ENCODE data around the gene LHB. TPM values are rescaled to one million over a fixed set of nuclear protein-coding genes. Genes with fewer than 3 reads are reported as not detected.

LHB gene
- polyA plus RNA-seq (2012; ENCODE audit: insufficient read depth, insufficient read length, low read depth), result 3.1 TPM

DNA sequence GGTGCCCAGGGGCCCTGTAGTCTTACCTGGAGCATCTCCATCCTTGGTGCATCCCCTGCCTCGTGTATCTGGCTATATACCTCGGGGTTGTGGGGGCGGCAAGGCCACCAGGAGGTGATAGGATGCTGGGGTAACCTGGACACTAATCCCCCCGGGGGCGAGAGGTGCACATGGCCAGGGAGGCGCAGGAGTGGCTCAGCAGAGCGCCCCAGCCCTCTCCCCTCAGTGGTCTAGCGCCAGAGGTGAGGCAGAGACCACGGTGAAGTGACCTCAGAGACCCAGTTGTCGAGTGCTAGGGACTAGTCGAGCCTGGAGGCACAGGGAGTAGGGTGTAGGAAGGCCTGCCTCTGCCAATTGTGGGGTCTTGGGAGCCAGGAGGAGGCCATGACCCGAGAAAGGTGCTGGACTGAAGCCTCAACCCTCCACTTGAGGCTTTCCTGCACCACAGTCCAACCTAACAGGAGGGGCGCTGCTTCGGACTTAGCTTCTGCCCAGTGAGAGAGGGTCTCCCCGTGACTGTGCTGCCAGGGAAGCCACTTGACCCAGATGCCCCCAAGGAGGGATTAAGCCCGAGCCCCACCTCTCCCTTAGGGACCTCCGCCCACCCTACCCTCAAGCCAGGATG, at the start of gene LHB:
Gene LHB (minus strand): TSS at position 51 of the 625 bp plus-strand sequence. CDS start 10 bp downstream, at position 41.
- no peak for TF ChIP-seq CTCF (IDR thresholded peaks at IDR 0.05; ENCODE audit: low read depth, low read length)
- Histone ChIP-seq H3K27me3 (no peaks in the 10 kb centered on the region), H3K4me1 (peaks cover 12% of the 10 kb centered on the region), H3K9me3 (no peaks in the 10 kb centered on the region), H3K36me3 (peaks cover 21% of the 10 kb centered on the region), H3K4me3 (ENCODE audit: low read depth, low read length) (peak within 1 kb of the TSS; percentile 62)
- DNase-seq, result no peak

GRCh38 chr19:49065905-49066512, 49.1 kb upstream of the LHB start:
- TF ChIP-seq CTCF (IDR thresholded peaks at IDR 0.05; ENCODE audit: low read depth, low read length), result no peak
- Histone ChIP-seq H3K9me3 (no peaks in the 10 kb centered on the region), H3K4me3 (ENCODE audit: low read depth, low read length) (no peak overlapping the region), H3K36me3 (no peaks in the 10 kb centered on the region), H3K4me1 (0 out of 2 replicates have a peak, but pooled peaks cover 3% of the 10 kb centered on the region), H3K27me3 (no peaks in the 10 kb centered on the region; the same call in 1 of the 2 replicates)
- DNase-seq, result no peak

DNA sequence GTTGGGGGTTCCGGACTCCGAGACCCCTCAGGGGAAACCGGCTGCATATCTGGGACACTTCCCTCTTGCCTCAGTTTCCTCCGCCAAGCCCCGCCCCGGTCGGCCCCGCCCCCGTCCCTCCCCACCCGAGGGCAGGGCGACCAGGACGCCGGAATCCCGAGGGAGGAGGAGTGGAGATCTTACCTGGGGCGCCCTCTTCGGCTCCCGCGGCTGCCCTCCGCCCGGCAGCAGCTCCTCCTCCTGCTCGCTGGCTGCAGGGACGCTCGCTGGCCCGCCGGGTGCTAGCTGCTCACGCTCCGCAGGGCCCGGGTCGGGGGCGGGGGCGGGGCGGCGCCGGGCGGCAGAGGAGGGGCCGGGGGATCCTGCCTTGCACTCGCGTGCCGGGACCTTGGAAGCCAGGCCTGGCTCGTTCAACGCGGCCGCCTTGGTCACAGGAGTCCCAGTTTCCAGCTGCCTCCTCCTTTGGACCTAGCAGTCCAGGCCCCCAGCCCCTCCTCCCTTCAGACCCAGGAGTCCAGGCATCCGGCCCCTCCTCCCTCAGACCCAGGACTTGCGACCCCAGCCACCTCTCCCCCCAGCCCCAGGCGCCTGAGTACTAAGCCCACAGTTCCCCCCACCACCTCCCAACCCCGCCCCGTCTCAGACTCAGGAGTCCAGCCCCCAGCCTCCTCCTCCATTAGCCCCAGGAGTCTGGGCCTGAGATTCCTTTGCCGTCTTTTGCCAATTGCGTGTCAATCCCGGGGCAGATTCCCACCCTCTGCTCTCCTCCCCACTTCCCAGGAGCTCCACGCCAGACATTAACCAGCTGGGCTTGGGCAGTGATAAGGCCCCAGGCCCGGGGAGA, 48.1 kb upstream of the LHB start, which contains the start of gene NTF4:
Gene NTF4 (minus strand): TSS at position 51 of the 844 bp plus-strand sequence. CDS start 2,821 bp downstream, outside the sequence.
- TF ChIP-seq CTCF (IDR thresholded peaks at IDR 0.05; ENCODE audit: low read depth, low read length), result no peak
- Histone ChIP-seq H3K4me1 (0 out of 2 replicates have a peak, but pooled peaks cover 3% of the 10 kb centered on the region), H3K27me3 (no peaks in the 10 kb centered on the region), H3K4me3 (ENCODE audit: low read depth, low read length) (peak within 1 kb of the TSS; percentile 16), H3K36me3 (no peaks in the 10 kb centered on the region), H3K9me3 (no peaks in the 10 kb centered on the region)
- peak; percentile 69 for DNase-seq

DNA sequence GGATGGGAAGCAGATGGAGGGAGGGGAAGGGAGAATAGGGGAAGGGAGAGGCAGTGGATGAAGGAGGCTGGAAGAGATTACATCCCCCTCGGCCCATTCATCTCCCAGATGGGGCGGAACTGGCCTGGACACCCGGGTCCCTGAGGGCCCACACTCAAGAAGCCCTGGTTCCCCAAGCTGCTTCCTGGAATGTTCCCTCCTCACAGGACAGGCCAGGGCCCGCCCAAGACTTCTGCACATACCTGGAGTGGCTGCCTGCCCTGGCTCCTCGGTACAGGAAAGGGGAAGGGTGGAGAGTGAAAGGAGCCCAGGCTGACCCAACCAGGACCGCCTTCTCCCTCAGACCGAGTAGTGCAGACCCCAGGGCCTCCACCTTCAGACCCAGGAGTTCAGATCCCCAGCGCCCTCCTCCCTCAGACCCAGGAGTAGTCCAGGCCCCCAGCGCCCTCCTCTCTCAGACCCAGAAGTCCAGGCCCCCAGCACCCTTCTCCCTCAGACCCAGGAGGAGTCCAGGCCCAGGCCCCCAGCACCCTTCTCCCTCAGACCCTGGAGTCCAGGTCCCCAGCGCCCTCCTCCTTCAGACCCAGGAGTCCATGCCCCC, 47.2 kb upstream of the LHB start:
- no peak for TF ChIP-seq CTCF (IDR thresholded peaks at IDR 0.05; ENCODE audit: low read depth, low read length)
- Histone ChIP-seq H3K36me3 (no peaks in the 10 kb centered on the region), H3K4me3 (ENCODE audit: low read depth, low read length) (no peak overlapping the region; the same call in 1 of the 2 replicates), H3K9me3 (no peaks in the 10 kb centered on the region), H3K27me3 (no peaks in the 10 kb centered on the region), H3K4me1 (0 out of 2 replicates have a peak, but pooled peaks cover 3% of the 10 kb centered on the region)
- no peak for DNase-seq

- DNase-seq, result no peak
- no peak for TF ChIP-seq CTCF (IDR thresholded peaks at IDR 0.05; ENCODE audit: low read depth, low read length)
- peaks cover 10% of the 10 kb centered on the region for H3K27me3 ChIP-seq
- H3K4me3 ChIP-seq (ENCODE audit: low read depth, low read length), result no peak overlapping the region
- no peaks in the 10 kb centered on the region for H3K9me3 ChIP-seq
- peaks cover 13% of the 10 kb centered on the region; the same call in 1 of the 2 replicates for H3K4me1 ChIP-seq
- H3K36me3 ChIP-seq, result no peaks in the 10 kb centered on the region
Observed at GRCh38 chr19:49061445-49061844, 44.6 kb upstream of the LHB start.
